Activated naive CD4-positive, alpha-beta T cell treated with anti-CD3 and anti-CD28 coated beads for 36 hours (primary cell): ENCODE results near the gene CALM1. TPM values are rescaled to one million over a fixed set of nuclear protein-coding genes. Genes with fewer than 3 reads are reported as not detected.
A peak's percentile ranks its signal among the peaks of the same experiment; 100 is the strongest.

Experiments used
- CTCF ChIA-PET: fragments of 350-600 bp; sonication (Branson Sonifier 250); formaldehyde crosslinking; loops from one replicate; lab custom pipeline; 2021; ENCODE audit warnings: antibody characterized with exemption; lab: Charles Lee
- DNase-seq: peaks from one replicate; pipeline ENCODE4 v3.0.0-alpha.2; 2020
- H3K27ac Mint-ChIP-seq: one replicate; pipeline ENCODE4 v1.8.0; 2021; ENCODE audit warnings: mild to moderate bottlenecking, mixed read lengths
- H3K27me3 Mint-ChIP-seq: one replicate; pipeline ENCODE4 v1.8.0; 2021; ENCODE audit warnings: low read depth, mixed read lengths
- H3K36me3 Mint-ChIP-seq: one replicate; pipeline ENCODE4 v1.8.0; 2021; ENCODE audit warnings: low read depth, mixed read lengths
- H3K4me1 Mint-ChIP-seq: one replicate; pipeline ENCODE4 v1.8.0; 2021; ENCODE audit warnings: low read depth, mixed read lengths
- H3K4me3 Mint-ChIP-seq: one replicate; pipeline ENCODE4 v1.8.0; 2021; ENCODE audit warnings: mild to moderate bottlenecking, moderate library complexity, mixed read lengths
- H3K9me3 Mint-ChIP-seq: one replicate; pipeline ENCODE4 v1.8.0; 2021; ENCODE audit warnings: mixed read lengths
- intact Hi-C: fragments of 100-400 bp; cut with micrococcal nuclease; formaldehyde crosslinking; loops from one replicate; pipeline ENCODE4 v1.15.1; 2023
- total RNA-seq, 2 experiments: library from RNA; stranded (reverse); gene quantifications; one replicate each; pipeline ENCODE4 v1.2.3, GENCODE V29; 2021

Gene CALM1
- total RNA-seq, 2 experiments from 2014 or later, result 404 to 409 TPM

- H3K36me3 Mint-ChIP-seq, result no peaks in the 10 kb centered on the region
- intact Hi-C loops, result no loop called here
- H3K4me3 Mint-ChIP-seq, result no peak overlapping the region
- H3K27ac Mint-ChIP-seq, result no peak overlapping the region
- peaks cover 9% of the 10 kb centered on the region for H3K4me1 Mint-ChIP-seq
- H3K27me3 Mint-ChIP-seq, result no peaks in the 10 kb centered on the region
- CTCF ChIA-PET, result no interaction called here
- no peak for DNase-seq
- H3K9me3 Mint-ChIP-seq, result peaks cover 1% of the 10 kb centered on the region
These were observed 52.6 kb downstream of the CALM1 start for GRCh38 chr14:90449411-90449810.

- Mint-ChIP-seq H3K27ac (no peak overlapping the region), H3K4me3 (no peak overlapping the region), H3K9me3 (peaks cover 1% of the 10 kb centered on the region), H3K36me3 (no peaks in the 10 kb centered on the region), H3K4me1 (peaks cover 9% of the 10 kb centered on the region), H3K27me3 (no peaks in the 10 kb centered on the region)
- CTCF ChIA-PET, result no interaction called here
- no peak for DNase-seq
- intact Hi-C loops, result no loop called here
These were observed 53.3 kb downstream of the CALM1 start for GRCh38 chr14:90450151-90450550.

DNA sequence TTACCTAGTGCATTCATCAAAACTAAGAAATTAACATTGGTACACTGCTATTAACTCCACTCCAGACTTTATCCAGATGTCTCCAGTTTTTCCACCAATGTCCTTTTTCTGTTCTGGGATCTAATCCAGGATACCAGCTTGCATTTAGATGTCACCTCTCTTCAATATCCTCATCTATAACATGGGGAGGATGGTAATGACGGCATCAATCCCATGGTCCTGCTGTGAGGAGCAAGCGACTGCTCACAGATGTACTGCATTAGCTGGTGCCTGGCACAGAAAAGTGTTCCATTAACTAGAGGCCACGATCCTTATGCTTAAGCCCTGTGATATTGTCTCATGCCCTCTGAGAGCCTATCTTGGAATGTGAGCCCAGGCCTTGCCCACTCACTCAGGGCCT lies 53.8 kb downstream of the CALM1 start:
- H3K4me1 Mint-ChIP-seq, result peaks cover 9% of the 10 kb centered on the region
- no peaks in the 10 kb centered on the region for H3K27me3 Mint-ChIP-seq
- no peak overlapping the region for H3K27ac Mint-ChIP-seq
- H3K36me3 Mint-ChIP-seq, result no peaks in the 10 kb centered on the region
- DNase-seq, result no peak
- intact Hi-C loops, result no loop called here
- no peak overlapping the region for H3K4me3 Mint-ChIP-seq
- CTCF ChIA-PET, result no interaction called here
- peaks cover 1% of the 10 kb centered on the region for H3K9me3 Mint-ChIP-seq

DNA sequence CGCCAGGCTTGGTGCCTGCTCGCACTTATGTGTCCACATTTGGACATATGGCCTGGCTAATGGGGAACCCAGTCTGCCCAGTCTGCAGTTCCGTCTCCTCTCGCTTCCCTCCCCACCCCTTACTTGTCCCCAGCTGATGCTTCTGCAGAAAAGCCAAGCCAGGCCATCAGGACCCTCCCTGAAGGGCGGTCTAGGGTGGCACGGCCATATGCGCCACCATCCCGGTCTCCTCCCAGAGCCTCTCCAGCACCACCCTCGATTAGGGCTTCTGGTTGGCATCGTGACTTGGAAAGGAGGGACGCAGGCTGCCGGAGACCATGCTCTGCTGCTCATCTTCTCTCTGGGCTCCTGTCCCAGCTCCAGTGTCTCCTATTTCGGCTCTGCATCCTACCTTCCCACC lies 54.6 kb downstream of the CALM1 start:
- DNase-seq, result no peak
- peaks cover 1% of the 10 kb centered on the region for H3K9me3 Mint-ChIP-seq
- H3K4me1 Mint-ChIP-seq, result peaks cover 9% of the 10 kb centered on the region
- H3K27me3 Mint-ChIP-seq, result no peaks in the 10 kb centered on the region
- H3K27ac Mint-ChIP-seq, result no peak overlapping the region
- no peaks in the 10 kb centered on the region for H3K36me3 Mint-ChIP-seq
- H3K4me3 Mint-ChIP-seq, result no peak overlapping the region
- intact Hi-C loops, result no loop called here
- CTCF ChIA-PET, result no interaction called here

DNA sequence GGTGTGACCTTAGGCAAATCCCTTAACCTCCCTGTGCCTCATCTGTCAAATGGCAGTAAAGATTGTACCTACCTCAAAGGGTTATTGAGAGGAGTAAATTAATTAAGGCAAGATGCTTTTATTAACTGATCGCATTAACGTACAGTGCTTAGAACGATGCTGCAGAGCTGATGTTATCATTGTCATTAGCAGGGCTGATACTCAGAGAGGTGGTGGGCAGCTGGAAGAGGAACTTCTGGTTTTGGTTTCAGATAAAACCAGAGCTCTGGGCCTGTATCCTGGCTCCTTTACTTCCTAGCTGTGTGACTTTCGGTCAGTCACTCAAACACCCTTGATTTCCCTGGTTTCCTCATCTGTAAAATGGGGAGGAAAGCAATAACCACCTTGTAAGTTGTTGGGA lies 55.1 kb downstream of the CALM1 start:
- H3K9me3 Mint-ChIP-seq, result peaks cover 1% of the 10 kb centered on the region
- intact Hi-C loops, result loop anchor here (2.0 kb wide), 1 partner anchor 53 kb away; no protein-coding TSS in a partner anchor
- no peak overlapping the region for H3K4me3 Mint-ChIP-seq
- no peaks in the 10 kb centered on the region for H3K27me3 Mint-ChIP-seq
- no peak for DNase-seq
- CTCF ChIA-PET, result no interaction called here
- H3K27ac Mint-ChIP-seq, result no peak overlapping the region
- no peaks in the 10 kb centered on the region for H3K36me3 Mint-ChIP-seq
- peaks cover 9% of the 10 kb centered on the region for H3K4me1 Mint-ChIP-seq

- no peaks in the 10 kb centered on the region for H3K27me3 Mint-ChIP-seq
- H3K36me3 Mint-ChIP-seq, result no peaks in the 10 kb centered on the region
- intact Hi-C loops, result loop anchor here (2.0 kb wide), 1 partner anchor 54 kb away; no protein-coding TSS in a partner anchor
- peak; percentile 58 for DNase-seq
- peaks cover 9% of the 10 kb centered on the region for H3K4me1 Mint-ChIP-seq
- CTCF ChIA-PET, result no interaction called here
- H3K4me3 Mint-ChIP-seq, result no peak overlapping the region
- H3K9me3 Mint-ChIP-seq, result peaks cover 1% of the 10 kb centered on the region
- H3K27ac Mint-ChIP-seq, result no peak overlapping the region
These were observed 55.5 kb downstream of the CALM1 start for GRCh38 chr14:90452366-90452765.

DNA sequence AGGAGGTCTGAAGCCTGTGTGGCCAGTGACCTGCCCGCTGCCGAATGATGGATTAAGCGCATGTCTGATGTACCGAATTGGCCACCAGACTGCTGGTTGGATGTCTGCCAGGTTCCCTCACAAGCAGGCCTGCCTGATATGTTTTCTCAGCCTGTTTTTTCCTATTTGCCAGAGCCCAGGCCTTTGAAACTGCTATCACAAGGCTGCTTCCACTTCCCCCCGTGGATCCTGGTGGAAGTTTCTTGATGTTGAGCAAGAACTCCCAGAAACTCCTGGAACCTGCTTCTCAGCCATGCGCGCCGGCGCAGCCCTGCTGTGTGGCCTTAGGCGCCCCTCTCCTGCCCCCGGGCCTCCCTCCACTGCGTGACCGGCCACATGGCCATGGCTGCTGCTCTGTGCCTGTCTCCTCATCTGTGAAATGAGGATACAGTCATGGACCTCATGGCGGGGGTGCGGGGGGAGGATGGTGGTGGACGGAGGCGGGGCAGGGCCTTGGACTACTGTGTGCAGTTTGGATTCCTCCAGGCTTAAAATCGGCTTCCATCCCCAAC lies 56.6 kb downstream of the CALM1 start:
- Mint-ChIP-seq H3K27ac (no peak overlapping the region), H3K27me3 (no peaks in the 10 kb centered on the region), H3K4me3 (no peak overlapping the region), H3K36me3 (no peaks in the 10 kb centered on the region), H3K4me1 (peaks cover 9% of the 10 kb centered on the region), H3K9me3 (no peaks in the 10 kb centered on the region)
- no peak for DNase-seq
- CTCF ChIA-PET, result no interaction called here
- intact Hi-C loops, result loop anchor here (2.0 kb wide), 1 partner anchor 55 kb away; no protein-coding TSS in a partner anchor

GRCh38 chr14:90454041-90455000 lies 57.5 kb downstream of the CALM1 start:
- no peaks in the 10 kb centered on the region for H3K9me3 Mint-ChIP-seq
- CTCF ChIA-PET, result interaction anchor here (0.6 kb wide), 1 partner anchor 447 kb away, joined by 7 read pairs; no protein-coding TSS in a partner anchor
- no peak for DNase-seq
- intact Hi-C loops, result no loop called here
- no peak overlapping the region for H3K4me3 Mint-ChIP-seq
- no peaks in the 10 kb centered on the region for H3K27me3 Mint-ChIP-seq
- H3K27ac Mint-ChIP-seq, result no peak overlapping the region
- H3K36me3 Mint-ChIP-seq, result no peaks in the 10 kb centered on the region
- H3K4me1 Mint-ChIP-seq, result peaks cover 9% of the 10 kb centered on the region

- CTCF ChIA-PET, result interaction anchor here (0.6 to 1.2 kb wide), 2 partner anchors 242 to 448 kb away, joined by 4 to 7 read pairs; no protein-coding TSS in a partner anchor
These were observed 58.3 kb downstream of the CALM1 start for GRCh38 chr14:90455100-90455571.

GRCh38 chr14:90456551-90456950 lies 59.7 kb downstream of the CALM1 start:
- peaks cover 9% of the 10 kb centered on the region for H3K4me1 Mint-ChIP-seq
- no peaks in the 10 kb centered on the region for H3K9me3 Mint-ChIP-seq
- H3K27me3 Mint-ChIP-seq, result no peaks in the 10 kb centered on the region
- DNase-seq, result no peak
- CTCF ChIA-PET, result interaction anchor here (0.5 to 1.2 kb wide), 3 partner anchors 240 to 362 kb away, joined by 3 to 4 read pairs (median 3); no protein-coding TSS in a partner anchor
- intact Hi-C loops, result no loop called here
- H3K27ac Mint-ChIP-seq, result no peak overlapping the region
- H3K36me3 Mint-ChIP-seq, result no peaks in the 10 kb centered on the region
- H3K4me3 Mint-ChIP-seq, result no peak overlapping the region

More at GRCh38 chr14:90455100-90455571, 58.3 kb downstream of the CALM1 start:
- H3K27ac Mint-ChIP-seq, result no peak overlapping the region
- no peaks in the 10 kb centered on the region for H3K36me3 Mint-ChIP-seq
- H3K4me1 Mint-ChIP-seq, result peaks cover 9% of the 10 kb centered on the region
- no peak overlapping the region for H3K4me3 Mint-ChIP-seq
- H3K9me3 Mint-ChIP-seq, result no peaks in the 10 kb centered on the region
- intact Hi-C loops, result no loop called here
- no peaks in the 10 kb centered on the region for H3K27me3 Mint-ChIP-seq
- no peak for DNase-seq

DNA sequence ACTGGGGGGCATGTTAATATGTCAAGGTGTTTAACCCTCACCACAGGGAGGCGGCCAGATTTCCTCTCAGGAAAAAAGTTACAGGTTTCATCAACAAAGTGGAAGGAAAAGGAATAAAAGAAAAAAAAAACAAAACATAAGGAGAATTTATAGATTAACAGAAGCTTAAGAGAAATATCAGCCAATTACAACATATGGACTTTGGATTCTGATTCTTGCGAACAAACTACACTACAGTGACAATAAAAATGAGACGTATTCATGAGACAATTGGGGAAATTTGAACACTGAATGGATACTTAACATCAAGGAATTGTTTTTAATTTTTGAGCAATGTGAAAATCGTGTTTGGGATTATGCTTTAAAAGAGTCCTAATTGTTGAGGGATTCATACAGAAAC lies 60.4 kb downstream of the CALM1 start:
- intact Hi-C loops, result no loop called here
- no peak overlapping the region for H3K27ac Mint-ChIP-seq
- no peaks in the 10 kb centered on the region for H3K27me3 Mint-ChIP-seq
- no peak overlapping the region for H3K4me3 Mint-ChIP-seq
- H3K36me3 Mint-ChIP-seq, result no peaks in the 10 kb centered on the region
- DNase-seq, result no peak
- H3K4me1 Mint-ChIP-seq, result peaks cover 5% of the 10 kb centered on the region
- H3K9me3 Mint-ChIP-seq, result no peaks in the 10 kb centered on the region
- CTCF ChIA-PET, result interaction anchor here (0.6 kb wide), 1 partner anchor 188 kb away, joined by 3 read pairs; no protein-coding TSS in a partner anchor
